T-helper 2 cell treated with Interferon-gamma antibody and Interleukin-4, amounts not matched to agents 100 ng/mL and 5 ng/mL, for 36 hours (primary cell): ENCODE data around the gene CASS4. TPM values are rescaled to one million over a fixed set of nuclear protein-coding genes. Genes with fewer than 3 reads are reported as not detected.

Experiments used
- intact Hi-C: fragments of 100-400 bp; cut with micrococcal nuclease; formaldehyde crosslinking; loops from one replicate; pipeline ENCODE4 v1.15.1; 2023
- total RNA-seq: library from RNA; stranded (reverse); gene quantifications from 2 replicates; pipeline ENCODE4 v1.2.3, GENCODE V29; 2022

The CASS4 gene
- total RNA-seq, 1 donor from 2014 or later = 5.5 TPM

DNA sequence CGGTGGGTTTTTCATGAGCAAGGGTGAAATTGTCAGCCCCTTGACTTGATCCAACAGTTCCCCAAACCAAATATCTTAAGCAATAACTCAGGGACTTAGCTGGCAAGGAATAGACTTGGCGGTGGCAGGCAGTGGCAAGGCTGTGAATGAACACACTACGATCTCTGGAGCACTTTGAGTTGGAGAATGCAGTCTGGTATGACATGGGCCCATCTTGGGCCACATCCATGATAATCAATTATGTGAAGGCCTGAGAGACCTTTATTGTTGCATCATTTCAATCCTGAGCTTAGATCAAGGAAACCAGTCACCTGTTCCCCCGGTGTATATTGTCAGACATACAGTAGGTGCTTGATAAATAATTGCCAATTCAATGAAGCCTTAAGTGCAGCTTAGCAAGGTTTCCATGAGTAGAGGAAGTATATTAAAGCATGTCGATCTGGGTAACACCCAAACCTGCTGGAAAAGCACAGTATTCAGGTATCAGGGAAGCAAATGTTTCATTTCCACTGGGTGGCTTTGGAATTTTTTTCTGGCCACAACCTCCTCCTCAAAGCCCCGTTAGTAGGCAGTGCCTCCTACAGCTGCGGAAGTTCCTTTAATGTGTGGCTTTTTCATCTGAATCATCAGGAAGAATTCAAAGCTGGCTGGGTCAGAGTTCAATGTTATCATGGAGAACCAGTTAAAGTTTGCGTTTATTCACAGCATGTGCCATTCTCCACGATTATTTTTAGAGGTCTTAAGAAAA lies 10.2 kb downstream of the CASS4 start:
- intact Hi-C loops = no loop called here

DNA sequence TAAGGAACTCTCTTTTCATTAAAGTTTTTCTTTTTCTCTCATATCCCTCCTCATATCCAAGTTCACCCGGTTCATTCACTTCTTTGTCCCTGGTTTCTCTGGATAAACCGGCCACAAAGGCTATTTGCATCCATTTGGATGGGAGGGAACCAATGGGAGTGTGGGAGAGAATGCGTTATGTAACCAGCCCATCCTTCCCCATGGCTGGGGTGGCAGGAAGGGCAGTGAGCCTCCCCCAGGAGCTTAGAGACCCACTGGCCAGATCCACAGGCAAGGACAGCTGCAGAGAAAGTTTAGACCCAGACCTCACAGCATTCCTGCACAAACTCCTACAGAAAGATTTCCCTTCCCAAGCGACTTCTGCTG lies 10.7 kb downstream of the CASS4 start:
- intact Hi-C loops = no loop called here

- intact Hi-C loops = no loop called here
These were observed 11.2 kb downstream of the CASS4 start for GRCh38 chr20:56423211-56423610.

- intact Hi-C loops = no loop called here
These were observed 11.8 kb downstream of the CASS4 start for GRCh38 chr20:56423886-56424285.

DNA sequence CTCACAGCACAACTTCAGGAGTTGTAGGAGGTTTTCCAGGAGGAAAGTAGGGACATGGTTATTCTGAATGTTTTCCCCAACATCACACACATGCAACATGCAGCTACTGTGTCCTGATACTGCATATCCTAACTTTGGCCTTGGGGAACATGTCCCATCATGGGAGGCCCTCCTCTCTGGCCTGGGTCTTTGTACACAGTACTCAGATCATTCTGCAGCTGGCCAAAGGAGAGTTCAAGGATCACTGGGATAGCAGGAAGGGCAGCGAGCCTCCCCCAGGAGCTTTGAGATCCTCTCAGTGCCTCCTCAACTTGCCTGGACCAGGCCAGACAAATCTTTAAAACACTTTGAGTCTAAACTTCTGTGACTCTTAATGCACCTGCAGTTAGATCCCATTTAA lies 12.9 kb downstream of the CASS4 start:
- intact Hi-C loops = no loop called here

DNA sequence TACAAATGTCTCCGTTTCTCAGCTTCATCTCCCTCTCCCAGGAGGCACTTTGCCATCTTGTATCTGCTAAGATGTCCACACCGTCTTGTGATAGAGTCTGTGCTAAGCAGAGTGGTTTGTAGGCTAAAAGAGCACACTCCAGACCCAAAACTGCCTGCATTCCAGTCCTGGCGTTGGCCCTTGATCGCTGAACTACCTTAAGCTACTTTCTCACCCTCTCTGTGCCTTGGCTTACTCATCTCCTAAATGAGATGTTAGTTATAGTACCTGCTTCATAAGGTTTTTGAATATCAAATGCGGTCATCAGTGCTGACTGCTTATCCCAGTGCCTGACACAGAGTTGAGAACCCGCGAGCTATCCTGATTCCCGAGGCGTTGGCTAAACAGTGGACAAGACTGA lies 14.0 kb downstream of the CASS4 start:
- intact Hi-C loops = no loop called here

DNA sequence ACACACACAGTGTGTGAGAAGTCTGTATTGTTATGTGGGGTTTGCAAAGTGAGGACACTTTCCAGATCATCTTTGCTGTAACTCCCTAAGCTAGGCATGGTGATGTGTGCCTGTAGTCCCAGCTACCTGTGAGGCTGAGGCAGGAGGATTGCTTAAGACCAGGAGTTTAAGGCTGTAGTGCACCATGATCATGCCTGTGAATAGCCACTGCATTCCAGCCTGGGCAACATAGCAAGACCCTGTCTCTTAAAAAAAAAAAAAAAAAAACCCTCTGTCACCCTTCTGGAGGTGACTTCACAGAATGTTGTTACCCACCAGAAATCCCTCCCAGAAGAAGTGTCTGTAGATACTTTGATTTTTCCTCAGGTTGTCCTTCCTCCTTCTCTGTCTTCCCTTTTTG lies 14.9 kb downstream of the CASS4 start:
- intact Hi-C loops = no loop called here

- intact Hi-C loops = no loop called here
These were observed 15.7 kb downstream of the CASS4 start for GRCh38 chr20:56427797-56428196.

DNA sequence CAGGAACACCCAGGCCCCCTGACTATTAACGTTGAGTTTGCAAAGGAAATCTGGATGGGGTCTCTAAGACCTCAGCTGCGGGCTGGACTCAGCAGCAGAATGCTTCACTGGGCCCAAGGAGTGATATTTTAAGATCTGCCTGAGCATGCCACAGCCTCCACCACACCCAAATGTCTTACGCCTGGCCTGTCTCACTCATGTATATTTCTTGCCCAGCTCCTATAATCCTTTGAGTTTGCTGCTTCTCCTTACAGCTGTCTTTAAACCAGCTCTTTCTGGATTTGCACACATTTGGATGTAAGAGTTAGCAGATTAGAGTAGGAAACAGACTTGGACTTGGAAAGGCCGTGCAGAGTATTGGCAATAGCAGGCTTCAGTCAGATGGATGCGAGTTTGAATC lies 16.4 kb downstream of the CASS4 start:
- intact Hi-C loops = no loop called here

GRCh38 chr20:56428881-56429280 lies 16.8 kb downstream of the CASS4 start:
- intact Hi-C loops = no loop called here

GRCh38 chr20:56429502-56429901 lies 17.4 kb downstream of the CASS4 start:
- intact Hi-C loops = no loop called here

- intact Hi-C loops = no loop called here
These were observed 17.9 kb downstream of the CASS4 start for GRCh38 chr20:56429941-56430340.

- intact Hi-C loops = no loop called here
These were observed 18.4 kb downstream of the CASS4 start for GRCh38 chr20:56430461-56430860.

DNA sequence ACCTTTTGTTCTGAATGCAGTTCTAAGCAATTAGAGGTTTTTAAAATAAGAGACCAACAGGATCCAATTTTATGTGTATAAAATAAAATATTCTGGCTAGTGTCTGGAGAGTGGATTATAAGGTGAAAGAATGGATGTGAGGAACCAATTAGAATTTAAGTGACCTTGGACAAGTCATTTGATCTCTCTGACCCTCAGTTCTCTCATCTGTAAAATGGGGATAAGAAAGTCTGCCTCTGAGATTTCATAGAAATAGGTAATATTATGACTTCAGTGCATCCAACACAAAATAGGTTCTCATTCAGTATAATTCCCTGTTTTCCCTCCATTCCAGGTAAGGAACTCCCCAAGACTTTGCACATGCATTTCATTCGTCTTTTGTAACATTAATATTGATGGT lies 18.9 kb downstream of the CASS4 start:
- intact Hi-C loops = no loop called here

DNA sequence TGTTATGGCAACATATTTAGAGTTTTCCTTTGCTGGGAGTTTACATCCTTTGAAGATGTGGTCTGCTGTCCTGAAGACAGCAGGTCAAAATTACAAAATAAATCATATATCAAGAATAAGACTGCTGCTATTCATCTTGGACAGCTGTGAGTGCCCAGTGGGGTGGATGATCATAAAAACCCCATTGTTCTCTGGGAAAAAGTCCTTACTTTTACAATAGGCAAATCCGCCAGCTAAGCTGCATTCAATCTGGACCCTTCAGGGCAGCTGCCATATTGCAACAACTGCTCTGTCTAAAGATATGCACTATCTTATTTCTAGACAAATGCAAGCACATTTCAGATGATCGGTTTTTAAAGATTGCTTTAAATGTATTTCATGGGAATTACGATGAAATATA lies 19.4 kb downstream of the CASS4 start:
- intact Hi-C loops = no loop called here

- intact Hi-C loops = no loop called here
These were observed 21.3 kb downstream of the CASS4 start for GRCh38 chr20:56433221-56433879.

GRCh38 chr20:56433880-56434255 lies 21.8 kb downstream of the CASS4 start:
- intact Hi-C loops = no loop called here

- intact Hi-C loops = no loop called here
These were observed 25.3 kb downstream of the CASS4 start for GRCh38 chr20:56437196-56437960.

DNA sequence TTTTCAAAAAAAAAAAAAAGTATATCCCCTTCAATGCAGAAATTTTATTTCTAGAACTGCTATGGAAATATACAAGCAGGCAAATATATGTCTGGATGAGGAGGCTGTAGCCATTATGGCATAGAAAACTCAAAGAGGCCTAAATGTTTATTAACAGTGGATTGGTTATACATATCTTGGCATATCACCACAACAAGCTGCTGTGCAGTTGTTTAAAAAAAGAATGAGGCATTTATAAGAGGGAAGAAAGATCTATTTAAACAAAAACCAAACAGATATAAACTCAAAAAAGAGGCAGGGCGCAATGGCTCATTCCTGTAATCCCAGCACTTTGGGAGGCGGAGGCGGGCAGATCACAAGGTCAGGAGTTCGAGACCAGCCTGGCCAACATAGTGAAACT lies 26.2 kb downstream of the CASS4 start:
- intact Hi-C loops = no loop called here

DNA sequence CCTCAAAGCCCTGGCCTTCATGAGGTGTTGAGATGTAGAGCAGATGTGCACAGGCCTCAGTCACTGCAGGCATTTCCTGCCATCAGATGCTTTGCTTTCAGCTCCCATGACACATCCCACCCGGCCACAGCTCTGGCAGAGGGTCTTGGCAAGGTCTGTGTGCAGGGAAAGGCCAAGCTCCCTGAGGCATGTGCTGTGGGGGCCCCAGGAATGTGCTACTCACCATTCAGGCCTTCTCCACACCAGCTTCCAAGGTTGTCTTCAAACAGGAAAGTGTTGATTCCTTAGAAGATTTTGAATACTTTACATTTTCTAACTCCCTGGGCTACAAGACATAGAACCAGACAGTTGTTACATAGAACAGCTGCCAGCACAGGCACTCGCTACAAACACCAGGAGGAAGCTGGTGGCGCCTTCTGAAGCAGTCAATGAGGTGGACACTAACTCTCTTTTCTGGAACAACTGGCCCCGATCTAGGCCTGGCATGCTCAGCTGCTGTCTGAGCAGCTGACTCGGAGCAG lies 27.8 kb downstream of the CASS4 start:
- intact Hi-C loops = loop anchor here (1.0 kb wide), 1 partner anchor 20 kb away; no protein-coding TSS in a partner anchor

DNA sequence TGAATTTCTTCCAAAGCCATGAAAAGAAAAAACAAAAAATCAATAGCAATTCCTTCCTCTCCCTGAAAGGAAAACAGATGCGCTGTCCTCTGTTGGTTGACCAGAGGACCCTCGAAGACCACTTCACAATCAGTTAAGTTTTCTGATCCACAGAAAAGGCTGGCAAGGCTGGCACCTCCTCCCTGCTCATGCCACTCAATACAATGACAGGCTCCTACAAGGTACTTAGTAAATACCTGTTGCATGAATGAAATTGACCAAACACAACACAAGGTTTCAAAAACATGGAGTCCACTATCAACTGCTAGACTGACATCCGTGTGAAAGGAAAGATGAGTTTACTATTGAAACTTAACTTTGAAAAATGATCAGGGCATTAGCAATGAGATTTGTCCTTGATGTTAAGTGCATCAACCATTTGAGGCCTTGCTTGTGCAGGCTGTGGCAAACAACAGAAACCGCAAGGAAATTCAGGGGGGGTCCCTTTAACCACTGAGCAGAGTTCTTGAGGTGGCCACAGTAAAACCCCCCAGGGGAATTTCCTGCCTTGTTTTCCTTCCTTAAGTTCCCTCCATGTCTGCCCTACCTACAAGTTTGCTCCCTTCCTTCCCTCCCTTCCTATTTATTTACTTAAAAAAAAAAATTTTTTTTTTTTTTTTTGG lies 28.4 kb downstream of the CASS4 start:
- intact Hi-C loops = loop anchor here (1.0 kb wide), 1 partner anchor 20 kb away; no protein-coding TSS in a partner anchor
